Measurements from ENCODE around the gene MMD. TPM values are rescaled to one million over a fixed set of nuclear protein-coding genes. Genes with fewer than 3 reads are reported as not detected.

MMD gene
- total and polyA plus RNA-seq, 5 donors: 10.3 to 19.0 (median 10.8) TPM

GRCh38 chr17:55442953-55443683 lies 21.5 kb upstream of the MMD start:
- Histone ChIP-seq H3K27ac (ENCODE audit: low read length) (no peak overlapping the region), H3K4me1 (ENCODE audit: control insufficient read depth, insufficient read depth, low read length) (no peaks in the 10 kb centered on the region), H3K9me3 (ENCODE audit: control insufficient read depth, low read length) (no peaks in the 10 kb centered on the region), H3K4me3 (ENCODE audit: low read length) (no peak overlapping the region), H3K27me3 (ENCODE audit: control insufficient read depth, insufficient read depth) (no peaks in the 10 kb centered on the region)
- 83% methylated on average over 6 of the region's 6 CpGs for WGBS
- no peak for DNase-seq
- intact Hi-C loops (cut with DNase I): no loop called here
- ATAC-seq: no peak

GRCh38 chr17:55442462-55442861 lies 20.8 kb upstream of the MMD start:
- Histone ChIP-seq H3K4me3 (ENCODE audit: low read length) (no peak overlapping the region), H3K9me3 (ENCODE audit: control insufficient read depth, low read length) (no peaks in the 10 kb centered on the region), H3K27ac (ENCODE audit: low read length) (no peak overlapping the region), H3K4me1 (ENCODE audit: control insufficient read depth, insufficient read depth, low read length) (no peaks in the 10 kb centered on the region), H3K27me3 (ENCODE audit: control insufficient read depth, insufficient read depth) (no peaks in the 10 kb centered on the region)
- no peak for ATAC-seq
- intact Hi-C loops (cut with DNase I): no loop called here
- DNase-seq: no peak
- WGBS: 48% methylated on average over 5 of the region's 5 CpGs

- 59% methylated on average over 2 of the region's 2 CpGs for WGBS
- Histone ChIP-seq H3K27ac (ENCODE audit: low read length) (no peak overlapping the region), H3K4me3 (ENCODE audit: low read length) (no peak overlapping the region), H3K27me3 (ENCODE audit: control insufficient read depth, insufficient read depth) (no peaks in the 10 kb centered on the region), H3K4me1 (ENCODE audit: control insufficient read depth, insufficient read depth, low read length) (no peaks in the 10 kb centered on the region), H3K9me3 (ENCODE audit: control insufficient read depth, low read length) (no peaks in the 10 kb centered on the region)
- ATAC-seq (no peak), DNase-seq (no peak)
- intact Hi-C loops (cut with DNase I): no loop called here
Measured at GRCh38 chr17:55441544-55441943, 19.9 kb upstream of the MMD start.

- H3K4me1 ChIP-seq (ENCODE audit: control insufficient read depth, insufficient read depth, low read length): no peaks in the 10 kb centered on the region
Measured at GRCh38 chr17:55440391-55440790, 18.8 kb upstream of the MMD start.

GRCh38 chr17:55437159-55437605 lies 15.5 kb upstream of the MMD start:
- H3K4me1 ChIP-seq (ENCODE audit: control insufficient read depth, insufficient read depth, low read length): no peaks in the 10 kb centered on the region
- H3K27ac ChIP-seq (ENCODE audit: low read length): no peak overlapping the region

More at GRCh38 chr17:55440391-55440790, 18.8 kb upstream of the MMD start:
- no peak overlapping the region for H3K27ac ChIP-seq (ENCODE audit: low read length)
- H3K9me3 ChIP-seq (ENCODE audit: control insufficient read depth, low read length): no peaks in the 10 kb centered on the region
- no peaks in the 10 kb centered on the region for H3K27me3 ChIP-seq (ENCODE audit: control insufficient read depth, insufficient read depth)
- DNase-seq (no peak), ATAC-seq (no peak)
- WGBS: 64% methylated on average over 3 of the region's 3 CpGs
- intact Hi-C loops (cut with DNase I): no loop called here
- H3K4me3 ChIP-seq (ENCODE audit: low read length): no peak overlapping the region

GRCh38 chr17:55436224-55437158 lies 14.9 kb upstream of the MMD start:
- H3K27ac ChIP-seq (ENCODE audit: low read length): no peak overlapping the region
- DNase-seq: no peak
- WGBS: 91% methylated on average over 4 of the region's 4 CpGs
- H3K4me3 ChIP-seq (ENCODE audit: low read length): no peak overlapping the region
- intact Hi-C loops (cut with DNase I): loop anchor here in 1 of 4 donors (10.0 kb wide), 1 partner anchor 78 kb away; the partner anchor contains the start of gene SMIM36
- no peaks in the 10 kb centered on the region for H3K27me3 ChIP-seq (ENCODE audit: control insufficient read depth, insufficient read depth)
- H3K4me1 ChIP-seq (ENCODE audit: control insufficient read depth, insufficient read depth, low read length): no peaks in the 10 kb centered on the region
- no peak for ATAC-seq
- H3K9me3 ChIP-seq (ENCODE audit: control insufficient read depth, low read length): no peaks in the 10 kb centered on the region

More at GRCh38 chr17:55437159-55437605, 15.5 kb upstream of the MMD start:
- Histone ChIP-seq H3K4me3 (ENCODE audit: low read length) (no peak overlapping the region), H3K9me3 (ENCODE audit: control insufficient read depth, low read length) (no peaks in the 10 kb centered on the region), H3K27me3 (ENCODE audit: control insufficient read depth, insufficient read depth) (no peaks in the 10 kb centered on the region)
- 53% methylated on average over 5 of the region's 5 CpGs for WGBS
- intact Hi-C loops (cut with DNase I): loop anchor here in 1 of 4 donors (10.0 kb wide), 1 partner anchor 78 kb away; the partner anchor contains the start of gene SMIM36
- no peak for ATAC-seq
- peak in 1 of 3 donors; percentile 53 for DNase-seq

GRCh38 chr17:55435408-55435807 lies 13.8 kb upstream of the MMD start:
- intact Hi-C loops (cut with DNase I): loop anchor here in 1 of 4 donors (10.0 kb wide), 1 partner anchor 79 kb away; the partner anchor contains the start of gene SMIM36
- DNase-seq (no peak), ATAC-seq (no peak)
- Histone ChIP-seq H3K27ac (ENCODE audit: low read length) (no peak overlapping the region), H3K27me3 (ENCODE audit: control insufficient read depth, insufficient read depth) (no peaks in the 10 kb centered on the region), H3K4me1 (ENCODE audit: control insufficient read depth, insufficient read depth, low read length) (no peaks in the 10 kb centered on the region), H3K4me3 (ENCODE audit: low read length) (no peak overlapping the region), H3K9me3 (ENCODE audit: control insufficient read depth, low read length) (no peaks in the 10 kb centered on the region)
- 77% methylated on average over 4 of the region's 4 CpGs for WGBS

- intact Hi-C loops (cut with DNase I): loop anchor here in 1 of 4 donors (10.0 kb wide), 1 partner anchor 80 kb away; the partner anchor contains the start of gene SMIM36
- H3K27me3 ChIP-seq (ENCODE audit: control insufficient read depth, insufficient read depth): no peaks in the 10 kb centered on the region
- DNase-seq: no peak
- H3K27ac ChIP-seq (ENCODE audit: low read length): no peak overlapping the region
- ATAC-seq: no peak
- 88% methylated on average over 1 of the region's 1 CpG for WGBS
- no peaks in the 10 kb centered on the region for H3K9me3 ChIP-seq (ENCODE audit: control insufficient read depth, low read length)
- no peak overlapping the region for H3K4me3 ChIP-seq (ENCODE audit: low read length)
- no peaks in the 10 kb centered on the region for H3K4me1 ChIP-seq (ENCODE audit: control insufficient read depth, insufficient read depth, low read length)
Measured at GRCh38 chr17:55434721-55435120, 13.1 kb upstream of the MMD start.

GRCh38 chr17:55433629-55434422 lies 12.2 kb upstream of the MMD start:
- no peak overlapping the region for H3K27ac ChIP-seq (ENCODE audit: low read length)
- no peaks in the 10 kb centered on the region for H3K27me3 ChIP-seq (ENCODE audit: control insufficient read depth, insufficient read depth)
- 73% methylated on average over 7 of the region's 7 CpGs for WGBS
- intact Hi-C loops (cut with DNase I): loop anchor here in 1 of 4 donors (10.0 kb wide), 1 partner anchor 81 kb away; the partner anchor contains the start of gene SMIM36
- no peaks in the 10 kb centered on the region for H3K4me1 ChIP-seq (ENCODE audit: control insufficient read depth, insufficient read depth, low read length)
- no peak for DNase-seq
- H3K4me3 ChIP-seq (ENCODE audit: low read length): no peak overlapping the region
- ATAC-seq: peak in 1 of 2 donors; percentile 63
- H3K9me3 ChIP-seq (ENCODE audit: control insufficient read depth, low read length): no peaks in the 10 kb centered on the region

GRCh38 chr17:55433029-55433628 lies 11.5 kb upstream of the MMD start:
- H3K4me3 ChIP-seq (ENCODE audit: low read length): no peak overlapping the region
- no peaks in the 10 kb centered on the region for H3K9me3 ChIP-seq (ENCODE audit: control insufficient read depth, low read length)
- WGBS: 76% methylated on average over 7 of the region's 7 CpGs
- no peaks in the 10 kb centered on the region for H3K4me1 ChIP-seq (ENCODE audit: control insufficient read depth, insufficient read depth, low read length)
- H3K27ac ChIP-seq (ENCODE audit: low read length): no peak overlapping the region
- DNase-seq: no peak
- ATAC-seq: no peak
- intact Hi-C loops (cut with DNase I): loop anchor here in 1 of 4 donors (10.0 kb wide), 1 partner anchor 82 kb away; the partner anchor contains the start of gene SMIM36
- no peaks in the 10 kb centered on the region for H3K27me3 ChIP-seq (ENCODE audit: control insufficient read depth, insufficient read depth)
